Measurements from ENCODE around the gene COL4A2.

- TF ChIP-seq EP300 (IDR thresholded peaks at IDR 0.05) (no peak), REST (IDR thresholded peaks at IDR 0.05) (no peak), CHD2 (IDR thresholded peaks at IDR 0.05; ENCODE audit: low read length, partially characterized antibody) (no peak), RAD21 (conservative IDR thresholded peaks at IDR 0.05 in 1 of 2, IDR thresholded peaks at IDR 0.05 in 1 of 2) (no peak), POLR2A (IDR thresholded peaks at IDR 0.05; ENCODE audit: low read length) (no peak), MAFK (IDR thresholded peaks at IDR 0.05; ENCODE audit: partially characterized antibody) (no peak), CTCF (IDR thresholded peaks at IDR 0.05) (no peak), POLR2AphosphoS2 (conservative IDR thresholded peaks at IDR 0.05; ENCODE audit: low read length) (no peak)
These were observed 66.5 kb downstream of the COL4A2 start for GRCh38 chr13:110373617-110374016.
